PC-9 (cell line): ENCODE results near the gene VSX2. TPM values are rescaled to one million over a fixed set of nuclear protein-coding genes. Genes with fewer than 3 reads are reported as not detected.

ENCODE experiments used
- BruUV-seq: library from RNA; stranded (reverse); fragments of 400-500 nt; replicated peaks from 2 replicates; lab custom pipeline; 2021; lab: Mats Ljungman, UMichigan
- CTCF ChIA-PET: fragments of 300-600 bp; sonication (Branson Sonifier 250); formaldehyde crosslinking; loops from one replicate; lab custom pipeline; 2022; ENCODE audit warnings: antibody characterized with exemption; lab: Charles Lee
- POLR2A ChIA-PET: fragments of 300-600 bp; sonication (Branson Sonifier 250); formaldehyde crosslinking; loops from one replicate; lab custom pipeline; 2022; ENCODE audit warnings: antibody characterized with exemption; ENCODE audit not compliant: unreplicated experiment; lab: Charles Lee
- DNase-seq, 2 experiments: peaks; one replicate each; pipeline versions ENCODE4 v3.0.0 to v3.0.0-alpha.2; 2015 to 2022; ENCODE audit warnings: mixed read lengths in 1 of 2
- H2AFZ ChIP-seq: fragments of 200-600 bp; sonication (generic); 2 replicates; pipeline ENCODE4 v1.8.1; 2017; ENCODE audit warnings: antibody characterized with exemption
- H3F3A ChIP-seq: fragments of 200-600 bp; sonication (generic); 2 replicates; pipeline ENCODE4 v1.8.1; 2017; ENCODE audit warnings: antibody characterized with exemption, mild to moderate bottlenecking, low read depth; ENCODE audit not compliant: insufficient read depth
- H3K27ac ChIP-seq: fragments of 200-600 bp; sonication (generic); 2 replicates; pipeline ENCODE4 v1.6.1; 2016; ENCODE audit warnings: mixed run types
- H3K27me3 ChIP-seq: fragments of 200-600 bp; sonication (generic); 2 replicates; pipeline ENCODE4 v1.6.1; 2016; ENCODE audit warnings: low read depth, mixed run types; ENCODE audit not compliant: insufficient read depth
- H3K36me3 ChIP-seq: fragments of 200-600 bp; sonication (generic); 2 replicates; pipeline ENCODE4 v1.6.1; 2016; ENCODE audit warnings: low read depth, mixed run types
- H3K4me1 ChIP-seq: fragments of 200-600 bp; sonication (generic); replicated peaks from 2 replicates; pipeline ENCODE4 v1.6.1; 2016; ENCODE audit warnings: mixed run types; ENCODE audit not compliant: insufficient read depth
- H3K4me2 ChIP-seq: fragments of 200-600 bp; sonication (generic); 2 replicates; pipeline ENCODE4 v1.6.1; 2017; ENCODE audit warnings: mixed run types
- H3K4me3 ChIP-seq: fragments of 200-600 bp; sonication (generic); 2 replicates; pipeline ENCODE4 v1.6.1; 2016; ENCODE audit warnings: mixed run types
- H3K79me2 ChIP-seq: fragments of 200-600 bp; sonication (generic); 2 replicates; pipeline ENCODE4 v1.6.1; 2017; ENCODE audit warnings: low read depth, mixed run types
- H3K9me2 ChIP-seq: fragments of 200-600 bp; sonication (generic); 2 replicates; pipeline ENCODE4 v1.8.1; 2017; ENCODE audit warnings: mild to moderate bottlenecking; ENCODE audit not compliant: insufficient read depth
- H3K9me3 ChIP-seq: fragments of 200-600 bp; sonication (generic); 2 replicates; pipeline ENCODE4 v1.8.1; 2016; ENCODE audit warnings: low read depth; ENCODE audit not compliant: insufficient read depth
- H4K20me1 ChIP-seq: fragments of 200-600 bp; sonication (generic); 2 replicates; pipeline ENCODE4 v1.8.1; 2017; ENCODE audit not compliant: insufficient read depth
- EZH2 ChIP-seq: fragments of 200-600 bp; sonication (generic); IDR thresholded peaks from 2 replicates; pipeline ENCODE4 v1.8.0; 2017; ENCODE audit warnings: antibody characterized with exemption, low read depth
- intact Hi-C: fragments of 100-400 bp; cut with micrococcal nuclease; formaldehyde crosslinking; loops from one replicate; pipeline ENCODE4 v1.10.0; 2022; ENCODE audit not compliant: unreplicated experiment
- total RNA-seq: library from RNA; stranded (reverse); gene quantifications from 2 replicates; pipeline ENCODE4 v1.2.3, GENCODE V29; 2021
- TF ChIP-seq, protein P1 (sequence below): fragments of 200-600 bp; sonication (generic); conservative IDR thresholded peaks from 2 replicates; pipeline ENCODE4 v1.6.1; 2017; ENCODE audit warnings: mixed run types, antibody characterized with exemption, mild to moderate bottlenecking, moderate library complexity

VSX2 gene
- total RNA-seq, 1 experiment from 2014 or later: not detected

GRCh38 chr14:74297986-74298385 is 58.7 kb downstream of the VSX2 start:
- Histone ChIP-seq H3F3A (no peaks in the 10 kb centered on the region; the same call in 1 of the 2 replicates), H3K27ac (no peak overlapping the region), H3K4me1 (peaks cover 10% of the 10 kb centered on the region), H3K36me3 (peaks cover 22% of the 10 kb centered on the region), H3K4me2 (no peak overlapping the region), H3K4me3 (no peak overlapping the region), H3K9me2 (no peaks in the 10 kb centered on the region), H3K27me3 (no peaks in the 10 kb centered on the region), H4K20me1 (peaks cover 30% of the 10 kb centered on the region), H3K9me3 (no peaks in the 10 kb centered on the region), H2AFZ (no peak overlapping the region), H3K79me2 (peaks cover 40% of the 10 kb centered on the region)
- no peak for TF ChIP-seq EZH2
- TF ChIP-seq, protein P1, sequence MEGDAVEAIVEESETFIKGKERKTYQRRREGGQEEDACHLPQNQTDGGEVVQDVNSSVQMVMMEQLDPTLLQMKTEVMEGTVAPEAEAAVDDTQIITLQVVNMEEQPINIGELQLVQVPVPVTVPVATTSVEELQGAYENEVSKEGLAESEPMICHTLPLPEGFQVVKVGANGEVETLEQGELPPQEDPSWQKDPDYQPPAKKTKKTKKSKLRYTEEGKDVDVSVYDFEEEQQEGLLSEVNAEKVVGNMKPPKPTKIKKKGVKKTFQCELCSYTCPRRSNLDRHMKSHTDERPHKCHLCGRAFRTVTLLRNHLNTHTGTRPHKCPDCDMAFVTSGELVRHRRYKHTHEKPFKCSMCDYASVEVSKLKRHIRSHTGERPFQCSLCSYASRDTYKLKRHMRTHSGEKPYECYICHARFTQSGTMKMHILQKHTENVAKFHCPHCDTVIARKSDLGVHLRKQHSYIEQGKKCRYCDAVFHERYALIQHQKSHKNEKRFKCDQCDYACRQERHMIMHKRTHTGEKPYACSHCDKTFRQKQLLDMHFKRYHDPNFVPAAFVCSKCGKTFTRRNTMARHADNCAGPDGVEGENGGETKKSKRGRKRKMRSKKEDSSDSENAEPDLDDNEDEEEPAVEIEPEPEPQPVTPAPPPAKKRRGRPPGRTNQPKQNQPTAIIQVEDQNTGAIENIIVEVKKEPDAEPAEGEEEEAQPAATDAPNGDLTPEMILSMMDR: no peak
- POLR2A ChIA-PET: interaction anchor here (0.6 kb wide), 2 partner anchors 145 to 226 kb away, joined by 3 to 4 read pairs; no protein-coding TSS in a partner anchor
- intact Hi-C loops: no loop called here
- no TSS peak for BruUV-seq
- DNase-seq: no peak
- CTCF ChIA-PET: interaction anchor here (0.5 to 0.6 kb wide), 3 partner anchors 46 to 189 kb away, joined by 3 read pairs; no protein-coding TSS in a partner anchor

- no peaks in the 10 kb centered on the region; the same call in 1 of the 2 replicates for H3F3A ChIP-seq
- H3K4me1 ChIP-seq: peaks cover 16% of the 10 kb centered on the region
- no peaks in the 10 kb centered on the region for H3K9me3 ChIP-seq
- ChIA-PET CTCF (interaction anchor here (0.6 kb wide), 2 partner anchors 24 to 48 kb away, joined by 3 read pairs; no protein-coding TSS in a partner anchor), POLR2A (interaction anchor here (0.6 kb wide), 3 partner anchors 7 to 1169 kb away, joined by 4 to 15 read pairs (median 4); no protein-coding TSS in a partner anchor)
- TF ChIP-seq, protein P1: no peak
- TF ChIP-seq EZH2: no peak
- H4K20me1 ChIP-seq: peaks cover 19% of the 10 kb centered on the region
- H3K4me3 ChIP-seq: no peak overlapping the region
- intact Hi-C loops: no loop called here
- no TSS peak for BruUV-seq
- H2AFZ ChIP-seq: no peak overlapping the region
- peak in 1 of 2 experiments; percentile 34 for DNase-seq
- no peak overlapping the region for H3K4me2 ChIP-seq
- no peaks in the 10 kb centered on the region for H3K9me2 ChIP-seq
- peaks cover 22% of the 10 kb centered on the region for H3K36me3 ChIP-seq
- H3K27me3 ChIP-seq: no peaks in the 10 kb centered on the region
- peaks cover 45% of the 10 kb centered on the region for H3K79me2 ChIP-seq
- H3K27ac ChIP-seq: no peak overlapping the region
Observed at GRCh38 chr14:74299061-74299545, 59.9 kb downstream of the VSX2 start.

- Histone ChIP-seq H2AFZ (peak overlapping the region; percentile 98; the same call in 1 of the 2 replicates), H3K9me2 (no peaks in the 10 kb centered on the region), H3F3A (no peaks in the 10 kb centered on the region; the same call in 1 of the 2 replicates), H3K79me2 (peaks cover 45% of the 10 kb centered on the region), H3K27ac (no peak overlapping the region), H3K4me2 (peak overlapping the region; percentile 72), H3K27me3 (no peaks in the 10 kb centered on the region), H4K20me1 (peaks cover 14% of the 10 kb centered on the region), H3K9me3 (no peaks in the 10 kb centered on the region), H3K36me3 (peaks cover 22% of the 10 kb centered on the region), H3K4me1 (peaks cover 16% of the 10 kb centered on the region), H3K4me3 (peak overlapping the region; percentile 61)
- no peak for DNase-seq
- TF ChIP-seq EZH2: no peak
- TF ChIP-seq, protein P1: no peak
- POLR2A ChIA-PET: interaction anchor here (0.6 kb wide), 1 partner anchor 661 kb away, joined by 3 read pairs; no protein-coding TSS in a partner anchor
- TSS peak; percentile 35 for BruUV-seq
- intact Hi-C loops: loop anchor here (2.0 kb wide), 1 partner anchor 461 kb away; the partner anchor contains the start of gene YLPM1
- CTCF ChIA-PET: interaction anchor here (0.5 to 1.2 kb wide), 2 partner anchors 57 to 139 kb away, joined by 3 to 8 read pairs; no protein-coding TSS in a partner anchor
Observed at GRCh38 chr14:74301594-74302151, 62.4 kb downstream of the VSX2 start.
